ENCODE data around the gene EPHA10. TPM values are rescaled to one million over a fixed set of nuclear protein-coding genes. Genes with fewer than 3 reads are reported as not detected.
"Not testable (repeated sequence)": the region's sequence is repeated elsewhere in the genome, so short reads cannot be mapped to it uniquely, and the experiment has no call there.

The EPHA10 gene
- total RNA-seq, 2 experiments from 2014 or later: 0.48 to 0.92 TPM

DNA sequence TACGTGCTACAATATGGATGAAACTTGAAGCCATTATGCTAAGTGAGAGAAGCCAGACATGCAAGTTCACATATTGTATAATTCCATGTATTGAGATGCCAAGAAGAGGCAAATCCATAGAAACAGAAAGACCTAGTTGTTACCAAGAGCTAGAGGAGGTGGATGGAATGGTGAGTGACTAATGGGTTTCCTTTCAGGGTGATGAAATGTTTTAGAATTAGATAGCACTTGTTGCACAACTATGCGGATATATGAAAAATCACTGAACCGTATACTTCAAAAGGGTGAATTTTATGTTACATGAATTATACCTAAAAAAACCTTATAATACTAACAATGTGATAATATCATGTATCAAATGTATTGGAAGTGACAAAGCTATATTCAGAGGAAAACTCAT, 18.1 kb downstream of the EPHA10 start:
- Mint-ChIP-seq H3K27me3 (peaks cover 32% of the 10 kb centered on the region), H3K9me3 (peaks cover 3% of the 10 kb centered on the region), H3K27ac (no peak overlapping the region), H3K4me3 (no peak overlapping the region), H3K36me3 (no peaks in the 10 kb centered on the region), H3K4me1 (ENCODE audit: low read depth) (no peaks in the 10 kb centered on the region)
- intact Hi-C loops (cut with micrococcal nuclease): no loop called here
- ChIA-PET POLR2A (no interaction called here), CTCF (interaction anchor here (0.7 kb wide), 1 partner anchor 113 kb away, joined by 3 read pairs; the partner anchor contains the start of gene MTF1)
- no peak for DNase-seq

DNA sequence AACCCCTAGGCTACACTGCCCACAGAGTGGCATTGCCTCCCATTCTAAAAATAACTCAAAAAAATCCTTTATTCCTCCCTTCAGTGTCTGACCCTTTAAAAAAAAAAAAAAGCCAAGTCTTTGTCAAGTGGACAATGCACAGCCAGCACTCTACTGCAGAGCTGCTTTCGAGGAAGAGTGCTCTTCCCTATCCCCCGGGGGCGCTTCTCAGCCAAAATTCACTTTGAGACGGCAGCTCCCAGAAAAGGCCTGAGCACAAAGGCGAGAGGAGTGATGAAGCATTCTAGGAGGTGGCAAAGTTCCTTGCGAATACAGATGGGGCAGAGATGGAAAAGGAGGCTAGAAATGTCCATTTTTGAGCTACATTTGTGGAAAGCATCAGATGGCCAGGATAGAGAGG, 23.3 kb downstream of the EPHA10 start:
- Mint-ChIP-seq H3K36me3 (peaks cover 2% of the 10 kb centered on the region), H3K4me3 (no peak overlapping the region), H3K9me3 (peaks cover under 1% of the 10 kb centered on the region), H3K27me3 (peaks cover 34% of the 10 kb centered on the region), H3K4me1 (ENCODE audit: low read depth) (peaks cover 4% of the 10 kb centered on the region), H3K27ac (no peak overlapping the region)
- ChIA-PET CTCF (interaction anchor here (0.9 kb wide), 1 partner anchor 22 kb away, joined by 3 read pairs; no protein-coding TSS in a partner anchor), POLR2A (interaction anchor here (0.7 kb wide), 1 partner anchor 1002 kb away, joined by 3 read pairs; no protein-coding TSS in a partner anchor)
- no peak for DNase-seq
- intact Hi-C loops (cut with micrococcal nuclease): no loop called here

DNA sequence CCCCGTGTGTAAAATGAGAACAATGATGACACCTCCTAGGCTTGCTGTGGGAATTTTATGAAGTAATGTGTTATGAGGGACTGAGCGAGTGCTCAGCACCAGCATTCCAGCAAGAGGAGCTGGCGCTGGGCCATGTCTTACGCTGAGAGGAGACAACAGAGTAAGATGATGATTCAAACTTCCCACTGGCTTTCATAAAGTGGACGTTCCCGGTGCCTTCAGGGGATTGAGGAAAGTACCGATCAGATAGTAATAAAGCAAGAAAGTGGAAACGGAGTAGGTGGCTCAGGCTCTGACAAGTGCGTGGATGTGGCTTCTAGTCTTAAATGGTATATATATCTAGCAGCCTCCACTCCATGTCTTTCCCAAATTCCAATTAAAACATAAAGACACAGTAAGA, 23.8 kb downstream of the EPHA10 start:
- ChIA-PET CTCF (interaction anchor here (0.9 kb wide), 1 partner anchor 22 kb away, joined by 3 read pairs; no protein-coding TSS in a partner anchor), POLR2A (no interaction called here)
- peaks cover 2% of the 10 kb centered on the region for H3K36me3 Mint-ChIP-seq
- no peak for DNase-seq
- peaks cover 32% of the 10 kb centered on the region for H3K27me3 Mint-ChIP-seq
- peaks cover 4% of the 10 kb centered on the region for H3K4me1 Mint-ChIP-seq (ENCODE audit: low read depth)
- no peak overlapping the region for H3K27ac Mint-ChIP-seq
- H3K9me3 Mint-ChIP-seq: no peaks in the 10 kb centered on the region
- intact Hi-C loops (cut with micrococcal nuclease): no loop called here
- no peak overlapping the region for H3K4me3 Mint-ChIP-seq

DNA sequence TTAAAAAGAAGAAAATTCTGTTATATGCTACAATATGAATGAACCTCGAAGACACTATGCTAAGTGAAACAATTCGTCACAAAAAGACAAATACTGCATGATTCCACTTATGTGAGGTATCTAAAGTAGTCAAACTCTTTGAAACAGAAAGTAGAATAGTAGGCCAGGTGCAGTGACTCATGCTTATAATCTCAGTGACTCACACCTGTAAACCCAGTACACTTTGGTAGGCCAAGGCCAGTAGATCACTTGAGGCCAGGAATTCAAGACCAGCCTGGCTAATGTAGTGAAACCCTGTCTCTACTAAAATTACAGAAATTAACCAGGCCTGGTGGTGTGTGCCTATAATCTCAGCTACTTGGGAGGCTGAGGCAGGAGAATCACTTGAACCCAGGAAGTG, 25.7 kb downstream of the EPHA10 start:
- POLR2A ChIA-PET: no interaction called here
- no peak overlapping the region for H3K27ac Mint-ChIP-seq
- DNase-seq: peak; percentile 33
- H3K9me3 Mint-ChIP-seq: no peaks in the 10 kb centered on the region
- H3K4me1 Mint-ChIP-seq (ENCODE audit: low read depth): peaks cover 6% of the 10 kb centered on the region
- peaks cover 39% of the 10 kb centered on the region for H3K27me3 Mint-ChIP-seq
- intact Hi-C loops (cut with micrococcal nuclease): loop anchor here (1.0 kb wide), 2 partner anchors 16 to 47 kb away; partner anchors contain the start of gene CDCA8
- peaks cover 2% of the 10 kb centered on the region for H3K36me3 Mint-ChIP-seq
- CTCF ChIA-PET: no interaction called here
- no peak overlapping the region for H3K4me3 Mint-ChIP-seq

DNA sequence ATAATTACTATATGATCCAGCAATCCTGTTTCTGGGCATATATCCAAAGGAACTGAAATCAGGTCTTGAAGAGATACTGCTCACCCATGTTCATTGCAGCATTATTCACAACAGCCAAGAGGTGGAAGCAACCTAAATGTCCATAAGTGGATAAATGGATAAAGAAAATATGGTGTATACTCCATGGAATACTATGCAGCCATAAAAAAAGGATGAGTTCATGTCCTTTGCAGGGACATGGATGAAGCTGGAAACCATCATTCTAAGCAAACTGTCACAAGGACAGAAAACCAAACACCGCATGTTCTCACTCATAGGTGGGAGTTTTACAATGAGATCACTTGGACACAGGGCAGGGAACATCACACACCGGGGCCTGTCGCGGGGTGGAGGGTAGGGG, 26.3 kb downstream of the EPHA10 start:
- H3K27ac Mint-ChIP-seq; H3K4me1 Mint-ChIP-seq (ENCODE audit: low read depth); DNase-seq; H3K9me3 Mint-ChIP-seq; POLR2A ChIA-PET; H3K36me3 Mint-ChIP-seq; H3K4me3 Mint-ChIP-seq; CTCF ChIA-PET: not testable (repeated sequence)
- intact Hi-C loops (cut with micrococcal nuclease): loop anchor here (1.0 kb wide), 2 partner anchors 17 to 46 kb away; partner anchors contain the start of gene CDCA8
- peaks cover 41% of the 10 kb centered on the region for H3K27me3 Mint-ChIP-seq

DNA sequence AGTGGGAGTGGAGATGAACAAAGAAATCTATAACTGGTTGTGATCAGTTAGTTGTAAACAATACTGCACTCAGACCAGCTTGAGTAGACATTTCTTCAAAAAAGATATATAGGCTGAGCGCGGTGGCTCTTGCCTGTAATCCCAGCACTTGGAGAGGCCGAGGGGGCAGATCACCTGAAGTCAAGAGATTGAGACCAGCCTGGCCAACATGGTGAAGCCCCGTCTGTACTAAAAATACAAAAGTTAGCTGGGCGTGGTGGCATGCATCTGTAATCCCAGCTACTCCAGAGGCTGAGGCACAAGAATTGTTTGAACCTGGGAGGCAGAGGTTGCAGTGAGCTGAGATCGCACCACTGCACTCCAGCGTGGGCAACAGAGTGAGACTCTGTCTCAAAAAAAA, 26.9 kb downstream of the EPHA10 start:
- DNase-seq; H3K27ac Mint-ChIP-seq; POLR2A ChIA-PET; H3K4me3 Mint-ChIP-seq; CTCF ChIA-PET; H3K4me1 Mint-ChIP-seq (ENCODE audit: low read depth); H3K9me3 Mint-ChIP-seq; intact Hi-C loops (cut with micrococcal nuclease); H3K36me3 Mint-ChIP-seq: not testable (repeated sequence)
- peaks cover 42% of the 10 kb centered on the region for H3K27me3 Mint-ChIP-seq

DNA sequence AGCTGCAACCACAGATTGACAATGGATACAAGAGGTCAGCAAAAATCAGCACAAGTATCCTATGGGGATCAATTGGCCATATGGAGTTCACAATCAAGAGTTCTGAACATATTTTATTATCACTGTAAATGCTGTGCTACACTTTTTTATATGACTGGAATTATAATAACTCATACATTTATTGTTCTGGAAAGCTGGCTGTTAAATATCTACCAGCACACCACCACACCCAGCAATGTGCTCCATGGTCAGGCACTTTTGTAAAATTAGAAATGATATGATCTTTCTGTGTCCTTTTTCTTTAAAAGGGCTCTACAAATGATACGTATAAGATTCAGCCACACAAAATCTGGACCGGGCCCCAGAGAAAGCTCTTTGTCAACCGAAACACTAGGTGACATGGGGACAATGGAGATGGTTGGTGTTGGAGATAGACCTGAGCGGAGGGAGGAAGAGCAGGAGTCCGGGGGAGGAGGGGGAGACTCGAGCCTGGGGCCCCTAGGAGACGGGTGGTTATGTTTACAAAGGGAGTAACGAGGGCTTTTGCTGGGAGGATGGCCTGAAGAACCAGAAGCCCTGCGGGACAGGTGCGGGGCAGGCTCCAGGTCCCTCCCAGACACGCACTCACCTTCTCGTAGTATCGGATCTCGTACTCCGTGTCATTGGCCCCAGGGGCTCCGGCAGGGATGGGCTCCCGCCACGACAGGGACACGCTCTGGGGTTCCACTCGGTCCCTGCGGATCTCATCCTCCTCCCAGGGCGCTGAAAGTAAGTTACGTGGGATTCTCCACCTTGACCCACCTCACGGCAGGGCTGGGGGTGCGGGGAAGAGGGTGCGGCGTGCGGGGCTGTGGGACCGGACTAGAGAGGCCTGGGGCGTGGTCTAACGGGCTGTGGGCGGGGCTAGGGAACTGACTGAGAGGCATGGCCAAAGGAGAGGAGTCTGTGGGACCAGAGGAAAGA, 30.0 kb downstream of the EPHA10 start:
- intact Hi-C loops (cut with micrococcal nuclease): no loop called here
- POLR2A ChIA-PET: interaction anchor here (0.9 kb wide), 1 partner anchor 42 kb away, joined by 3 read pairs; no protein-coding TSS in a partner anchor
- Mint-ChIP-seq H3K27me3 (peaks cover 30% of the 10 kb centered on the region), H3K4me1 (ENCODE audit: low read depth) (peaks cover 6% of the 10 kb centered on the region), H3K36me3 (peaks cover 2% of the 10 kb centered on the region), H3K9me3 (no peaks in the 10 kb centered on the region), H3K4me3 (no peak overlapping the region), H3K27ac (no peak overlapping the region)
- DNase-seq: peak; percentile 18
- CTCF ChIA-PET: no interaction called here

DNA sequence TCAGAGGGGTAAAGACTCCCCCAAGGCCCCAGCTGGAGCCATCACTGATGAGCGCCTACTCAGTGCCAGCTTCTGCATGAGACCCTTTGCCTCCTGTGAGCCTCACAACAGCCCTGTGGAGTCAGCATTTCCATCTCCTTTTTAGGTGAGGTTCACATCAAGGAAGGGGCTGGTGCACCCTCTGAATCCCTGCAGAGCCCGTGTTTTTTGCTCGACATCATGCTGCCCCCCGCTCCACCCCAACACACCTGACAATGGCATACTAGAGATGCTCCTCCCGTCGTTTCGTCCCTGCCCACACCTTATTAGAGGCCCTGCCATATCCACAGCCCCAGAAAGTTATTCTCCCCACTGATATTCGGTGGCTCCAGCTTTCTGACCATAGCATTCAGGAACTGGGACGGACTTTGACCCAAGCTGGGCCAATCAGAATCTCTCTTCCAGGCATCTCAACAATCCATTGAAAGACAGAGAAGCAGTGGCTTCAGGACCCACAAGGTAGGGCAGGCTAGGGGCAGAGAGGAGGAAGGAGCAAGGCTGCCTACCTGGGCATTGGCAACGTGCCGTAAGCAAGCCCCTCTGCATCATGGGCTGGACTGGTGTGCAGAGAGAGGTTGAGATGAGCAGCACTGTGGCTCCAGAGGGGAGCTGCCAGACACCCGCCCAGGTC, 32.7 kb downstream of the EPHA10 start:
- H3K4me3 Mint-ChIP-seq: no peak overlapping the region
- no peaks in the 10 kb centered on the region for H3K9me3 Mint-ChIP-seq
- no peak overlapping the region for H3K27ac Mint-ChIP-seq
- ChIA-PET POLR2A (no interaction called here), CTCF (no interaction called here)
- intact Hi-C loops (cut with micrococcal nuclease): no loop called here
- peaks cover 33% of the 10 kb centered on the region for H3K27me3 Mint-ChIP-seq
- H3K36me3 Mint-ChIP-seq: no peaks in the 10 kb centered on the region
- no peak for DNase-seq
- peaks cover 2% of the 10 kb centered on the region for H3K4me1 Mint-ChIP-seq (ENCODE audit: low read depth)

DNA sequence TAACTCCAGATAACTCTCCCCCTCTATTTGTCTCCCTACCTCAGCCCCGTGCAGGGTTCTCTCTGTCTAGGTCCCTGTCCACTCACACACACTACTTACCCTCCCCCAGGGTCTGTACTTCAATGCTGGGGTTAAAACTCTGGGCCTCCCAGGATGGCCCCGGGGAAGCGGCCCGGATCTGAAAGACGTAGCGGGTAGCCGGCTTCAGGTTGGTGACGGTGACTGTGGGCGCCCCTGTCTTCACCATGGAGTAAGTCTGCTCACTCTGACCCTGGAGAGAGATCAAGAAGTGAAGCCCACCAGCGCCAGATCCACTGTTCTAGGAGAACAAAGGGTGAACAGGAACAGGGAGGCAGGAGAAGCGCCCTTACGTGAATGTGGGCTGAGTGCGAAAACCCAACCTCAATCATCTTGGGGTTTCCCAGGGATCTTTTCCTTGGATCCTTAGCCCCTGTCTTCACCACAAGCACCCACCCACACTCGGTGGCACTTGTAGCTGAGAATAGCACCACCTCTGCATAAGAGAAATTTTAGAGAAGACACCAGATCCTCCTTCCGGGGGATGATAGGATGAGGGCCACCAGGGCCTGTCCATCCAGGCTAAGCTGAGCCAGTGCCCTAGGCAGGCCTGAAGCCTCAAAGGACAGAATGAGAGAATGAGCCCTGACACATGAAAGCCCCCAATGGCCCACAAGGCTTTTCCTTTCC, 33.5 kb downstream of the EPHA10 start:
- intact Hi-C loops (cut with micrococcal nuclease): no loop called here
- Mint-ChIP-seq H3K4me1 (ENCODE audit: low read depth) (peaks cover 2% of the 10 kb centered on the region), H3K27ac (no peak overlapping the region), H3K27me3 (peaks cover 32% of the 10 kb centered on the region), H3K9me3 (no peaks in the 10 kb centered on the region), H3K36me3 (no peaks in the 10 kb centered on the region), H3K4me3 (no peak overlapping the region)
- ChIA-PET POLR2A (no interaction called here), CTCF (no interaction called here)
- DNase-seq: no peak

DNA sequence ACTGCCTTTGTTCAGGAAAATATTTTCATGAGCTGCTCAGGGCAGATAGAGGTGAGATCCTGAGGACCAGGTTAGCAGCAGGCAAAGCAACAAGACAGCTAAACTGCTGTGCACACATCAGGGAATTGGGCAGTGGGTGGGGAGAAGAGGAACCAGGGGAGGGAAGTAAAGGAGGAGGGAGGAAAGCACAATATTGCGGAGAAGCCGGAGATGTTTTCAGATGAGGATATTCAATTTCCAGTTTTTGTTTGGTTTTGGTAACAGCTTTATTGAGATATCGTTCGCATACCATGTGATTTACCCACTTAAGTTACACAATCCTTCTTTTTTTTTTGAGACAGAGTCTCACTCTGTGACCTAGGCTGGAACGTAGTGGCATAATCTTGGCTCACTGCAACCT, 34.5 kb downstream of the EPHA10 start:
- ChIA-PET POLR2A (no interaction called here), CTCF (no interaction called here)
- Mint-ChIP-seq H3K4me1 (ENCODE audit: low read depth) (peaks cover 2% of the 10 kb centered on the region), H3K27ac (no peak overlapping the region), H3K4me3 (no peak overlapping the region), H3K27me3 (peaks cover 30% of the 10 kb centered on the region), H3K9me3 (no peaks in the 10 kb centered on the region), H3K36me3 (no peaks in the 10 kb centered on the region)
- intact Hi-C loops (cut with micrococcal nuclease): no loop called here
- DNase-seq: no peak

DNA sequence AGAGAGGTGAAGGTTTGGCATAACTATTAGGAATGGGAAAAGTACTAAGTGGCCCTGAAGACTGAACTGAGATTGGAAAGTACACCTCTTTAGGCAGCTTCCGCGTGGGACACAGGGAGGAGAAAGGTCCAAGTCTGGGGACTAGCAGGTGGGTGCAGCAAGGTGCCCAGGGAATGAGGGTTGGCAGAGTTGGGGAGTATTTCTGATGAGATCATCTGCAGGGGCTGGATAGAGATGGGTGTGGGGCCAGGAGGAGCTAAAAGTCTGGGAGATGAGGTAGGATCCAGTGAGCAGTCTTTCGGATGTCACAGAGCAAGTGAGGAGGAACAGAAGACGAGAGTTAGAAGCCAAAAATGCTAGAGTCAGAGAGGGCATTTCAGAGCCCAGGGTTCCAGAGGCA, 36.5 kb downstream of the EPHA10 start:
- Mint-ChIP-seq H3K27ac (no peak overlapping the region), H3K36me3 (no peaks in the 10 kb centered on the region), H3K4me1 (ENCODE audit: low read depth) (no peaks in the 10 kb centered on the region), H3K27me3 (peaks cover 18% of the 10 kb centered on the region), H3K9me3 (no peaks in the 10 kb centered on the region), H3K4me3 (no peak overlapping the region)
- CTCF ChIA-PET: no interaction called here
- DNase-seq: no peak
- POLR2A ChIA-PET: no interaction called here
- intact Hi-C loops (cut with micrococcal nuclease): no loop called here
